Peyer's patch (tissue), 4 donors: ENCODE data around the gene CDX4.

Source experiments
- CTCF ChIP-seq, 6 experiments: fragments of 450-650 bp in 4 of 6; fragments of 200-600 bp in 2 of 6; sonication (generic) in 1 of 6; IDR thresholded peaks; one replicate each; pipeline ENCODE4 v1.5.1; 2017 to 2019; ENCODE audit warnings: antibody characterized with exemption in 6 of 6, mild to moderate bottlenecking in 3 of 6, moderate library complexity in 1 of 6
- POLR2A ChIP-seq, 2 donors: fragments of 450-650 bp; IDR thresholded peaks; one replicate each; pipeline ENCODE4 v1.5.1; 2017; ENCODE audit warnings: antibody characterized with exemption in 2 of 2, mild to moderate bottlenecking in 2 of 2, moderate library complexity in 2 of 2

- TF ChIP-seq CTCF (IDR thresholded peaks at IDR 0.05), result no peak
- no peak for TF ChIP-seq POLR2A (IDR thresholded peaks at IDR 0.05)
Observed at GRCh38 chrX:73448379-73448778, 1.5 kb downstream of the CDX4 start.
